Gastroesophageal sphincter (tissue), 4 donors: Measurements from ENCODE around the gene ZNF773. TPM values are rescaled to one million over a fixed set of nuclear protein-coding genes. Genes with fewer than 3 reads are reported as not detected.
A peak's percentile ranks its signal among the peaks of the same experiment; 100 is the strongest.
"Not testable (repeated sequence)": the region's sequence is repeated elsewhere in the genome, so short reads cannot be mapped to it uniquely, and the experiment has no call there.

Source experiments
- ATAC-seq: fragments of 150-250 bp; one replicate; pipeline ENCODE4 v1.9.1; 2016; ENCODE audit warnings: mild to moderate bottlenecking, moderate library complexity
- H3K27ac ChIP-seq, 4 donors: fragments of 200-600 bp; sonication (generic) in 3 of 4; 1 replicate in 3 of 4; 2 replicates in 1 of 4; pipeline ENCODE4 v1.5.1; 2016 to 2019
- H3K27me3 ChIP-seq: fragments of 200-600 bp; sonication (generic); one replicate; pipeline ENCODE4 v1.5.1; 2019
- H3K36me3 ChIP-seq, 2 donors: fragments of 200-600 bp; sonication (generic); one replicate each; pipeline ENCODE4 v1.5.1; 2019; ENCODE audit warnings: control low read depth in 1 of 2
- H3K4me1 ChIP-seq, 3 donors: fragments of 200-600 bp; sonication (generic); 1 replicate in 2 of 3; 2 replicates in 1 of 3; pipeline ENCODE4 v1.5.1; 2016 to 2019; ENCODE audit warnings: control low read depth in 2 of 3
- H3K4me3 ChIP-seq, 2 donors: fragments of 200-600 bp; sonication (generic); one replicate each; pipeline ENCODE4 v1.5.1; 2019; ENCODE audit warnings: mild to moderate bottlenecking in 1 of 2, moderate library complexity in 1 of 2
- H3K9me3 ChIP-seq, 3 donors: fragments of 200-600 bp; sonication (generic); one replicate each; pipeline ENCODE4 v1.5.1; 2017 to 2019; ENCODE audit warnings: control low read depth in 2 of 3
- EP300 ChIP-seq: sonication (generic); formaldehyde crosslinking; IDR thresholded peaks from one replicate; pipeline ENCODE4 v1.6.1; 2017; ENCODE audit warnings: antibody characterized with exemption, mild to moderate bottlenecking
- POLR2A ChIP-seq, 2 donors: fragments of 450-650 bp; IDR thresholded peaks; one replicate each; pipeline ENCODE4 v1.6.1; 2017; ENCODE audit warnings: antibody characterized with exemption in 2 of 2, mild to moderate bottlenecking in 2 of 2, moderate library complexity in 1 of 2
- POLR2AphosphoS5 ChIP-seq: sonication (generic); formaldehyde crosslinking; IDR thresholded peaks from one replicate; pipeline ENCODE4 v1.6.1; 2017; ENCODE audit warnings: antibody characterized with exemption
- WGBS, 2 donors: methylation state at CpG; one replicate each; pipeline ENCODE4 v1.1.5; 2018; ENCODE audit warnings: low coverage in 1 of 2; 5-methylcytosine and 5-hydroxymethylcytosine counted together
- total RNA-seq, 4 donors: library from RNA; depleted of rRNA; stranded (reverse); fragments of >200 nt; gene quantifications; one replicate each; pipeline ENCODE4 v1.1.0, GENCODE V29; 2016
- TF ChIP-seq, protein P1 (sequence below), 4 experiments: fragments of 200-600 bp in 2 of 4; fragments of 450-650 bp in 2 of 4; sonication (generic) in 1 of 4; IDR thresholded peaks; one replicate each; pipeline ENCODE4 v1.5.1; 2017 to 2019; ENCODE audit warnings: antibody characterized with exemption in 4 of 4, mild to moderate bottlenecking in 2 of 4, moderate library complexity in 2 of 4

ZNF773 gene
- total RNA-seq, 4 donors from 2014 or later, result 5.1 to 22.1 (median 13.9) TPM

DNA sequence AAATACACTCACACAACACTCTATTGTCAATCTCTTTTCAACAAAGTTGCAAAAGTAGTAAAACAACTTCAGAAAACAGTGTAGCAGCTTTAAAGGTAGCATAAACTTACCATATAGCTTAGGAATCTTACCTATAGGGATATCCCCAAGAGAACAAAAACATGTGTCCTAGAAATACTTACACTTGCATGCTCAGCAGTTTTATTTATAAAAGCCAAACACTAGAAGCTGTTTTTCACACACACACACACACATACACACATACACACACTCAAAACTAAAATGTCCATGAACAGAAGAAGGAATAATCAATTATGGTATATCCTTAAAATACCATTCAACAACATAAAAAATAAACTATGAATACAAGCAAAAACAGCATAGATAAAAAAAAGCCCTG is 11.7 kb downstream of the ZNF773 start:
- Histone ChIP-seq H3K9me3 (peaks cover 0 to 86% (median 3%) of the 10 kb centered on the region in 3 donors), H3K27me3 (no peaks in the 10 kb centered on the region), H3K4me3 (no peak overlapping the region), H3K36me3 (peaks cover 0 to 81% of the 10 kb centered on the region in 2 donors), H3K4me1 (no peaks in the 10 kb centered on the region), H3K27ac (no peak overlapping the region)
- no peak for TF ChIP-seq POLR2AphosphoS5
- no peak for TF ChIP-seq POLR2A (IDR thresholded peaks at IDR 0.05)
- no peak for TF ChIP-seq EP300
- TF ChIP-seq, protein P1, sequence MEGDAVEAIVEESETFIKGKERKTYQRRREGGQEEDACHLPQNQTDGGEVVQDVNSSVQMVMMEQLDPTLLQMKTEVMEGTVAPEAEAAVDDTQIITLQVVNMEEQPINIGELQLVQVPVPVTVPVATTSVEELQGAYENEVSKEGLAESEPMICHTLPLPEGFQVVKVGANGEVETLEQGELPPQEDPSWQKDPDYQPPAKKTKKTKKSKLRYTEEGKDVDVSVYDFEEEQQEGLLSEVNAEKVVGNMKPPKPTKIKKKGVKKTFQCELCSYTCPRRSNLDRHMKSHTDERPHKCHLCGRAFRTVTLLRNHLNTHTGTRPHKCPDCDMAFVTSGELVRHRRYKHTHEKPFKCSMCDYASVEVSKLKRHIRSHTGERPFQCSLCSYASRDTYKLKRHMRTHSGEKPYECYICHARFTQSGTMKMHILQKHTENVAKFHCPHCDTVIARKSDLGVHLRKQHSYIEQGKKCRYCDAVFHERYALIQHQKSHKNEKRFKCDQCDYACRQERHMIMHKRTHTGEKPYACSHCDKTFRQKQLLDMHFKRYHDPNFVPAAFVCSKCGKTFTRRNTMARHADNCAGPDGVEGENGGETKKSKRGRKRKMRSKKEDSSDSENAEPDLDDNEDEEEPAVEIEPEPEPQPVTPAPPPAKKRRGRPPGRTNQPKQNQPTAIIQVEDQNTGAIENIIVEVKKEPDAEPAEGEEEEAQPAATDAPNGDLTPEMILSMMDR (IDR thresholded peaks at IDR 0.05), result no peak
- no peak for ATAC-seq

DNA sequence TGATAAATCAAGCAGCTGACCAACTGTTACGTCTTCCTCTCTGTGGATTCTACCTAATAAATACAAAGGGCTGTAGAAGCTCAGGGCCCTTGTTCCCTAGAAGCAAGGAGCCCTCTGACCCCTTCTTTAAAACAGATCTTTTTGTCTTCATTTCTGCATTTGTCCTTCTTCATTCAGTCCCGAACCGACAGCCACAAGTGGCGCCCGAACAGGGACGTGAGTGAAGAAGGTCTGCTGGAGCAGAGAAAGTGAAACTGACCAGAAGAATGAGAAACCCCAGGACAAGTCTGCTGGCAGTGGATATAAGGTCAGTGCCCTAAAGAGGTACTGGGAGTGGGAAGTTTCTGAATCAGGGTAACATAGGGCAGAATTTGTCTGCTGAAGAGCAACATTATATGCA is 13.1 kb downstream of the ZNF773 start:
- Histone ChIP-seq H3K36me3 (peaks cover 0 to 81% of the 10 kb centered on the region in 2 donors), H3K4me1 (no peaks in the 10 kb centered on the region), H3K4me3 (no peak overlapping the region), H3K9me3 (peaks cover 0 to 81% (median 3%) of the 10 kb centered on the region in 3 donors), H3K27me3 (no peaks in the 10 kb centered on the region), H3K27ac (no peak overlapping the region)
- no peak for TF ChIP-seq POLR2A (IDR thresholded peaks at IDR 0.05)
- TF ChIP-seq POLR2AphosphoS5, result no peak
- no peak for TF ChIP-seq EP300
- TF ChIP-seq, protein P1 (IDR thresholded peaks at IDR 0.05), result no peak
- no peak for ATAC-seq
- 71 to 80% methylated on average over 1 of the region's 6 CpGs for WGBS, 2 donors

DNA sequence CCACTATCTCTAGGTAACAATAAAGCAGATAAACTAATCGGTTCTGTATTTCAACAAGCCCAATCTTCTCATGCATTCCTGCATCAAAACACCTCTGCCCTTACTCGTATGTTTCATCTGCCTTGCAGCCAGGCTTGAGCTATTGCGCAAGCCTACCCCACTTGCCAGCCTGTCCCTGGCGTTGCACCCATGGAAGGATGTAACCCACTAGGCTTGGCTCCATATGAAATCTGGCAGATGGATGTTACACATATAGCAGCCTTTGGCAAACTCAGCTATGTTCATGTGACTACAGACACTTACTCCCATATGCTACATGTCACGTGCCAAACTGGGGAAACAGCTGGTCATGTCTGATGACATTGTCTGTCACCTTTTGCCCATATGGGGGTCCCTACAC is 15.5 kb downstream of the ZNF773 start:
- TF ChIP-seq EP300, result no peak
- TF ChIP-seq, protein P1 (IDR thresholded peaks at IDR 0.05), result no peak
- no peak for TF ChIP-seq POLR2A (IDR thresholded peaks at IDR 0.05)
- no peak for TF ChIP-seq POLR2AphosphoS5
- H3K4me1 ChIP-seq, result no peaks in the 10 kb centered on the region
- no peak for ATAC-seq
- no peaks in the 10 kb centered on the region for H3K27me3 ChIP-seq
- 77 to 79% methylated on average over 4 to 5 of the region's 5 CpGs for WGBS, 2 donors
- H3K27ac ChIP-seq, result no peak overlapping the region
- peaks cover 0 to 66% of the 10 kb centered on the region in 2 donors for H3K36me3 ChIP-seq
- no peak overlapping the region for H3K4me3 ChIP-seq
- H3K9me3 ChIP-seq, result peaks cover 0 to 62% (median 3%) of the 10 kb centered on the region in 3 donors

DNA sequence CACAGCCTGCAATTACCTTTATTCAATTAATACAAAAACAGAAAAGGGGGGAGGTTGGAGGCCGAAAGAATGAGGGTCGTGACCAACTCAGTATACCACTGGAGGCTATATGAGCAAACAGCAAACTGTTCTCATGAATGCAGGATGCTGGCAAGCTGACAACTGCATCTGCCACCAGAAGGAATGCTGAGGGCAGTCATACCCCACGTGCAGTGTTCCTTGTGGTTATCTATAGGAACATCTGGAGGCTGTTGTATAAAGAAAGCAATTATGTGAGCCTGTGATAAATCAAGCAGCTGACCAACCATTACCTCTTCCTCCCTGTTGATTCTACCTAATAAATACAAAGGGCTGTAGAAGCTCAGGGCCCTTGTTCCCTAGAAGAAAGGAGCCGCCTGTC is 18.3 kb downstream of the ZNF773 start:
- Histone ChIP-seq H3K36me3 (peaks cover 0 to 58% of the 10 kb centered on the region in 2 donors), H3K9me3 (peaks cover 0 to 36% (median 2%) of the 10 kb centered on the region in 3 donors)

DNA sequence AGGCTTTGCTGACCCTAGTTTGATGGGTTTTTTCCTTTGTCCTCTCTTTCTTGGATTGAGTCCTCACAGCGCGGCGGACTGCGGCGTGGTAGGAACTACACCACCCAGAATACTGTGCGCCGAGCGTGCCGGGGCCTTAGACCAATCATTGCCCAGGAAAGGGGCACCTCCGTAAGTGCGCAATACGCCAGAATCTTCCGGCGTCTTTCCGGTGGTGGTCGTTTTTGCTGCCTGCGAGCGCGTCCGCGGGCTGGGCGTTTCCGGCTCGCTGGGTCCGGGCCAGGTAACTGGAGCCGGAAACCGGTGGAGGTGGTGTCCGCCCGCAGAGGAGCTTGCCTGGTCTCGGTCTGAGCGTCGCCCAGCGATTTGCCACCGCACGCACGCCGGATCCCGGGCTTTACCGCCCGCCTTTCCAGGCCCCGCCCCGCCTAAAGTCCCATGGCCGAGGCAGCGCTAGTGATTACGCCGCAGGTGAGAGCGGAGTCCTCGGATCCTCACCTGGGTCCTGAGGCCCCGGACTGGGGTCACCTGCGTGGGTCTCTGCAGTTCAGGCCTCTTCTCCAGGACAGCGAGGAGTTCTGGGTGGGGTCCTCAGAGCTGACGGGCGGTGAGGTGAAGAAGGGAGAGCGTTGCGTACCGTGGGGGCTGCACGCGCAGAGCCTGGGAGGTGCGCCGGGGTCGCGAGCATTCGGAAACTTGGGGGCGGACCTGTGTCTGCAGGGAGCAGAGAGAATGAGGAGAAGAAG is 27.6 kb downstream of the ZNF773 start, which contains the start of gene ZNF549:
TSS of gene ZNF549 (plus strand) at position 221 of the 746 bp plus-strand sequence. CDS start at position 439, 218 bp downstream.
- Histone ChIP-seq H3K9me3 (peaks cover 0 to 24% (median 0%) of the 10 kb centered on the region in 3 donors), H3K4me1 (peaks cover 5 to 18% (median 6%) of the 10 kb centered on the region in 3 donors), H3K27ac (peak within 1 kb of the TSS; percentile 51 to 89 (median 87)), H3K4me3 (peak within 1 kb of the TSS; percentile 86 to 90), H3K27me3 (no peaks in the 10 kb centered on the region), H3K36me3 (peaks cover 0 to 19% of the 10 kb centered on the region in 2 donors)
- 0 to 8% methylated on average over 1 to 14 of the region's 64 CpGs for WGBS, 2 donors
- peak; percentile 100 for ATAC-seq
- TF ChIP-seq POLR2A (IDR thresholded peaks at IDR 0.05) (peak in 1 of 2 donors; percentile 16), POLR2AphosphoS5 (peak; percentile 67), EP300 (no peak)
- TF ChIP-seq, protein P1 (IDR thresholded peaks at IDR 0.05), result peak in 1 of 4 experiments; percentile 32

More for the DNA sequence above, 18.3 kb downstream of the ZNF773 start:
- H3K27ac ChIP-seq, H3K4me3 ChIP-seq, H3K4me1 ChIP-seq, H3K27me3 ChIP-seq, ATAC-seq: not testable (repeated sequence)
- 76 to 96% methylated on average over 3 to 4 of the region's 4 CpGs for WGBS, 2 donors
